MV-4-11 (cell line): Measurements from ENCODE around the gene RSPO1.

ENCODE experiments used
- DNase-seq: peaks from one replicate; lab custom pipeline; 2025; lab: John Stamatoyannopoulos, UW

RSPO1 gene

GRCh38 chr1:37564892-37565291, 69.8 kb downstream of the RSPO1 start:
- DNase-seq, result no peak

DNA sequence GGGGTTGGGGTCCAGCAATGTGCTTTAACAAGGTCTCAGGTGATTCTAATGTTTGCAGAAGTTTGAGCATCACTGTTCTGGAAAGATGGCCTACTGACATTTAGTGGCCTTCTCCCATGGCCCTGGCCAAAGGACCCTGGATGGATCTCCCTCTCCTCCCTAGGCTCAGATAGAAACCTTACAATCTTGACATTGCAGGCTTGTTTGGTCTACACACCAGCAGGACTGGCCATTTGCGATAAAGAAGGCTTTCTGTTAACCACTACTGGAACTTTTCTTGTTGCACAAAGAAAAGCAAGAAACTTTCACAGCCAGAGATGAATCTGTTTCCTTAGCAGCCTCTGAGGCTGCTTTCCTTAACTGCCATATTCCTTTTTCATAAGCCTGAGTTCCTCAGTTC, 71.7 kb downstream of the RSPO1 start:
- no peak for DNase-seq
